ENCODE data around the gene PDCD2L. TPM values are rescaled to one million over a fixed set of nuclear protein-coding genes. Genes with fewer than 3 reads are reported as not detected.

The PDCD2L gene
- total and polyA plus RNA-seq, 4 donors: 7.5 to 11.8 (median 10.8) TPM

- H3K36me3 ChIP-seq (ENCODE audit: control insufficient read depth in 4 of 4, insufficient read depth in 4 of 4, low read length in 4 of 4): peaks cover 3 to 25% (median 11%) of the 10 kb centered on the region in 4 donors
- ATAC-seq (ENCODE audit: insufficient read depth, low FRiP score): no peak
Observed at GRCh38 chr19:34416021-34416545, 11.9 kb downstream of the PDCD2L start.

GRCh38 chr19:34418300-34418699 lies 14.1 kb downstream of the PDCD2L start:
- no peak for TF ChIP-seq CTCF (IDR thresholded peaks at IDR 0.05; ENCODE audit: control extremely low read depth, extremely low read depth)
- DNase-seq: no peak
- 96 to 97% methylated on average over 4 of the region's 4 CpGs for WGBS, 2 donors
- Histone ChIP-seq H3K27ac (ENCODE audit: low read depth in 1 of 2, low read length in 1 of 2) (no peak overlapping the region), H3K4me1 (ENCODE audit: control insufficient read depth in 5 of 5, insufficient read depth in 5 of 5, low read length in 5 of 5) (no peaks in the 10 kb centered on the region), H3K4me3 (no peak overlapping the region), H3K9ac (ENCODE audit: insufficient read depth in 1 of 2, low read length in 2 of 2) (no peak overlapping the region), H3K27me3 (ENCODE audit: control insufficient read depth in 3 of 3, insufficient read depth in 3 of 3, low read length in 2 of 3) (no peaks in the 10 kb centered on the region), H3K9me3 (ENCODE audit: control insufficient read depth in 4 of 4, insufficient read depth in 3 of 4, low read length in 3 of 4) (peaks cover 0 to 1% (median 0%) of the 10 kb centered on the region in 4 donors), H3K36me3 (ENCODE audit: control insufficient read depth in 4 of 4, insufficient read depth in 4 of 4, low read length in 4 of 4) (peaks cover 3 to 20% (median 11%) of the 10 kb centered on the region in 4 donors)
- ATAC-seq (ENCODE audit: insufficient read depth, low FRiP score): no peak

More at GRCh38 chr19:34416021-34416545, 11.9 kb downstream of the PDCD2L start:
- Histone ChIP-seq H3K4me1 (ENCODE audit: control insufficient read depth in 5 of 5, insufficient read depth in 5 of 5, low read length in 5 of 5) (no peaks in the 10 kb centered on the region), H3K4me3 (no peak overlapping the region), H3K9ac (ENCODE audit: insufficient read depth in 1 of 2, low read length in 2 of 2) (no peak overlapping the region), H3K9me3 (ENCODE audit: control insufficient read depth in 4 of 4, insufficient read depth in 3 of 4, low read length in 3 of 4) (no peaks in the 10 kb centered on the region), H3K27ac (ENCODE audit: low read depth in 1 of 2, low read length in 1 of 2) (no peak overlapping the region), H3K27me3 (ENCODE audit: control insufficient read depth in 3 of 3, insufficient read depth in 3 of 3, low read length in 2 of 3) (no peaks in the 10 kb centered on the region)
- DNase-seq: no peak
- WGBS, 2 donors: 95% methylated on average over 7 of the region's 7 CpGs
- no peak for TF ChIP-seq CTCF (IDR thresholded peaks at IDR 0.05; ENCODE audit: control extremely low read depth, extremely low read depth)

GRCh38 chr19:34426096-34426661 lies 22.0 kb downstream of the PDCD2L start:
- Histone ChIP-seq H3K4me1 (ENCODE audit: control insufficient read depth in 5 of 5, insufficient read depth in 5 of 5, low read length in 5 of 5) (peaks cover under 1 to 24% (median 8%) of the 10 kb centered on the region in 5 donors), H3K27ac (ENCODE audit: low read depth in 1 of 2, low read length in 1 of 2) (no peak overlapping the region), H3K9ac (ENCODE audit: insufficient read depth in 1 of 2, low read length in 2 of 2) (no peak overlapping the region), H3K36me3 (ENCODE audit: control insufficient read depth in 4 of 4, insufficient read depth in 4 of 4, low read length in 4 of 4) (peaks cover 0 to 6% (median 0%) of the 10 kb centered on the region in 4 donors), H3K27me3 (ENCODE audit: control insufficient read depth in 3 of 3, insufficient read depth in 3 of 3, low read length in 2 of 3) (no peaks in the 10 kb centered on the region), H3K9me3 (ENCODE audit: control insufficient read depth in 4 of 4, insufficient read depth in 3 of 4, low read length in 3 of 4) (peaks cover 0 to 1% (median 0%) of the 10 kb centered on the region in 4 donors), H3K4me3 (no peak overlapping the region)
- no peak for TF ChIP-seq CTCF (IDR thresholded peaks at IDR 0.05; ENCODE audit: control extremely low read depth, extremely low read depth)
- DNase-seq (no peak), ATAC-seq (ENCODE audit: insufficient read depth, low FRiP score) (no peak)
- 90 to 94% methylated on average over 8 of the region's 8 CpGs for WGBS, 2 donors
